HG03135 (cell line): ENCODE data around the gene MAP3K7CL.
A peak's percentile ranks its signal among the peaks of the same experiment; 100 is the strongest.

Experiments used
- ATAC-seq: cut with Tn5 transposase; IDR thresholded peaks from one replicate; pipeline ENCODE4 v1.9.1; 2021; ENCODE audit warnings: mild to moderate bottlenecking, moderate library complexity; ENCODE audit not compliant: unreplicated experiment

Gene MAP3K7CL

GRCh38 chr21:29130270-29130969, at the start of gene MAP3K7CL:
TSS of gene MAP3K7CL (plus strand) at chr21:29130644. CDS start at chr21:29133345, 2,701 bp downstream.
- peak; percentile 53 for ATAC-seq

- no peak for ATAC-seq
Measured at GRCh38 chr21:29082046-29082815, 48.2 kb upstream of the MAP3K7CL start.

GRCh38 chr21:29083306-29083705, 47.1 kb upstream of the MAP3K7CL start:
- no peak for ATAC-seq

- no peak for ATAC-seq
Measured at GRCh38 chr21:29084372-29084771, 46.1 kb upstream of the MAP3K7CL start.

- no peak for ATAC-seq
Measured at GRCh38 chr21:29085106-29085752, 45.2 kb upstream of the MAP3K7CL start.

- no peak for ATAC-seq
Measured at GRCh38 chr21:29091033-29091432, 39.4 kb upstream of the MAP3K7CL start.

GRCh38 chr21:29092102-29092959, 38.1 kb upstream of the MAP3K7CL start:
- no peak for ATAC-seq

GRCh38 chr21:29096218-29097015, 34.0 kb upstream of the MAP3K7CL start:
- no peak for ATAC-seq

- no peak for ATAC-seq
Measured at GRCh38 chr21:29098156-29098555, 32.3 kb upstream of the MAP3K7CL start.

GRCh38 chr21:29102791-29103257, 27.6 kb upstream of the MAP3K7CL start:
- ATAC-seq = no peak

- ATAC-seq = no peak
Measured at GRCh38 chr21:29104239-29104708, 26.2 kb upstream of the MAP3K7CL start.

GRCh38 chr21:29105218-29105617, 25.2 kb upstream of the MAP3K7CL start:
- no peak for ATAC-seq

GRCh38 chr21:29114765-29115500, 15.5 kb upstream of the MAP3K7CL start:
- ATAC-seq = no peak

GRCh38 chr21:29115899-29116298, 14.5 kb upstream of the MAP3K7CL start:
- no peak for ATAC-seq

GRCh38 chr21:29117372-29117955, 13.0 kb upstream of the MAP3K7CL start:
- no peak for ATAC-seq

- peak; percentile 61 for ATAC-seq
Measured at GRCh38 chr21:29121759-29122158, 8.7 kb upstream of the MAP3K7CL start.

GRCh38 chr21:29124645-29125044, 5.8 kb upstream of the MAP3K7CL start:
- ATAC-seq = no peak

GRCh38 chr21:29125191-29125590, 5.3 kb upstream of the MAP3K7CL start:
- ATAC-seq = peak; percentile 86

- no peak for ATAC-seq
Measured at GRCh38 chr21:29125979-29126378, 4.5 kb upstream of the MAP3K7CL start.
